ENCODE data around the gene ESPL1.

ESPL1 gene

DNA sequence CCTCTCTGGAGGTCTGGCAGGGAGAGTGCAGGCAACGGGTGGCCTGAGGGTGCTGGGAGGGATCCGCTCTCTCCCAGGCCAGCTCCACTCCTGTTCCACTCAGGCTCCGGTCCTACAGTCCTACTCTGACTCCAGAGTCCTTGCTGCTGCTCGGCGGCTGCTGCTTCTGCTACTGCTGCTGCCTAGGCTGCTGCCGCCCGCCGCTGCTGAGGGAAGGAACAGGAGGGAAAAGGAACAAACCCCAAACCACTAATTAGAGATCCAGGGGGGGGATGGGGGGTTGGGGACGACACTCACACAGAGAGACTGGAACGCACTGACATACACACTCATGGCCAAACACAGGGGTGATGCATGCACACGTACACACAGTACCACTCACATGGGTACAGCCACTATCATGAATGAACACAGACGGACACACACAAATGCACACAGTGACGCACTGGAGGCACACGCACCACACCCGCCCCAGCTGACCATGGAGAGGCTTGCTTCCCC, 68.1 kb downstream of the ESPL1 start, which contains the start of gene SP7:
SP7 (minus strand) TSS at position 174 of the 501 bp plus-strand sequence. CDS start 708 bp downstream, outside the sequence.
- no peak for DNase-seq (ENCODE audit: low spot score)

DNA sequence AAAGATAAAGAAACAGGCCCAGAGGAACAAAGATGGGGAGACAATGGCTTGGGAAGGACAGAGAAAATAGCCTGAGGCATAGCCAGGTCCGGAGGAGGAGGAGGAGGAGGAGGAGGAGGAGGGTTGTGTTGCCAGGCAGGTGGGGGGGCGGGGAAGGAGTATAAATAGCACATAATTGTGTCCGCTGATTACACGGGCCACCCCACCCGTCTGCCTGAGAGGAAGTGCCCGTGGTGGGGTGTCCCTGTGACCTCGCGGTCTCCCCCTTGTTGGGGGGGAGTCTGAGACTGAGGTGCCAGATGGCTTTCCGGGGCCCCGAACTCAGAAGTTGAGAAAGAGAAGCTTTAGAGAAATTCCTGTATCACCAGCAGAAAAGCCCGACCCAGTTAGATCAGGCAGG, 69.9 kb downstream of the ESPL1 start:
- no peak for DNase-seq (ENCODE audit: low spot score)

DNA sequence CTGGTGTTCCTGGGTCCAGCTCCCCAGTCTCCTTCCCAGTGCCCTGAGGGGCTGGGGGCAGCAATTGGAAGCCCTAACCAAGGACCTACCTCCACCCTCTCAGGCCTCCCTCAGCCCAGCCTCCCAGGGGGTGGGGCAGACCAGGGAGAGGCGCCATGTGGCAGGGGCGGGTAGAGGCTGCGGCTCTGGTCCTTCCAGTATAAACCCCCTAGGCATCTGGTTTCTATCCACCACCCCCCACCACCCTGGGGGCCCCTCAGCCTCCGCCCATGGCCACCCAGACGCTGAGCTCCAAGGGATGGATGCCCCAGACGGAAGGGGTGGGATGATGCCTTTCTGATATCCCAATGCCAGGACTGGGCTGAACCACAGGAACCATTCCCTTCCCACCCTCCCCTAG, 70.8 kb downstream of the ESPL1 start:
- DNase-seq (ENCODE audit: low spot score): no peak

DNA sequence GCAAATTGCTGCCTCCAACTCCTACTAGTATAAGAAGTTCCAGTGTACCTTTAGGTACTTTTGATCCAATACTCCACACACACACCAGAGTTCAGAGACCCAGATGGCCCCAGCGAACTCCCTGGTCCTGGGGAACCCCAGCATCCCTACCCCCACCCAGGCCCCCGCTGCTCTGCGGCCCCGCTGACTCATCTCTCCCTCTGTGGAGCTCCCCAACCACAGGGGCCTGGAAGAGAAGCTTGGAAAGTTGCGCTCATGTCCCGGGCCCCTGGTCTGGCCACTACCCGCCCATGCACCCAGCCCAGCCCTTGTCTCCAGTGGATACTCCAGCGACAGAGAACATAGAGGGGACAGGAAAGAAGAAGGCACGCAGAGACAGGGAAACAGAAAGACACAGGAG, 72.3 kb downstream of the ESPL1 start:
- no peak for DNase-seq (ENCODE audit: low spot score)

All from HuH-7 (cell line).